Mesodermal cell (in vitro differentiated cells): Measurements from ENCODE around the gene ZFYVE9.

Experiments used
- H3K27ac ChIP-seq: 2 replicates; pipeline ENCODE4 v1.7.0; 2013; ENCODE audit warnings: mild to moderate bottlenecking, low read depth, low read length, moderate library complexity; ENCODE audit not compliant: severe bottlenecking
- H3K36me3 ChIP-seq: 2 replicates; pipeline ENCODE4 v1.7.1; 2013; ENCODE audit warnings: mild to moderate bottlenecking, low read length, moderate library complexity; ENCODE audit not compliant: control insufficient read depth, insufficient read depth
- H3K4me1 ChIP-seq: one replicate; pipeline ENCODE4 v1.7.1; 2013; ENCODE audit warnings: mild to moderate bottlenecking, low read length; ENCODE audit not compliant: insufficient read depth, control insufficient read depth, poor library complexity, severe bottlenecking
- H3K4me3 ChIP-seq: 2 replicates; pipeline ENCODE4 v1.7.0; 2013; ENCODE audit warnings: low read length, control low read depth, mild to moderate bottlenecking; ENCODE audit not compliant: insufficient read depth, poor library complexity, severe bottlenecking; ENCODE audit errors: extremely low read depth
- H3K9me3 ChIP-seq: 2 replicates; pipeline ENCODE4 v1.7.1; 2013; ENCODE audit warnings: mild to moderate bottlenecking, low read length, moderate library complexity; ENCODE audit not compliant: control insufficient read depth
- WGBS, 2 experiments: methylation state at CpG; one replicate each; pipeline ENCODE4 v1.1.5; 2013; ENCODE audit warnings: missing lambda C conversion rate in 2 of 2; ENCODE audit not compliant: insufficient coverage in 2 of 2; 5-methylcytosine and 5-hydroxymethylcytosine counted together

The ZFYVE9 gene

DNA sequence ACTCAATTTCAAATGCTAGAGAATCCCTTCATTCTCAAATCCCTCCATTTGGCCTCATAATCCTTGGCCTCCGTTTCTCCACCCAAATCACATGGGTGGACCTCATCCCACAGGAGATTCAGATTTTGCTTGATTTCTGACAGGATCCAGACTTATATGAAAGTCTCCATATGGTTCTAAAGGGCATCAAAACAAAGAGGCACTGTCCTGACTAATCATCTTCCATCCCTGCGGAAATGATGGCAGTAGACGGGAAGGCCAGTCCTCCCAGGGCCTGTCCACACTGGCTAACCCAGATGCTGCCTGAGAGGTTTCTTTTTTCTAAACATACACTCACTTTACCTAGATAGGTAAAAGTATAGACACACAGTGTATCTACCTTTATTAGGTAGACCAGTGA is 243.5 kb downstream of the ZFYVE9 start:
- H3K9me3 ChIP-seq, result no peaks in the 10 kb centered on the region
- peaks cover 28% of the 10 kb centered on the region for H3K4me1 ChIP-seq
- peaks cover 84% of the 10 kb centered on the region for H3K36me3 ChIP-seq
- no peak overlapping the region for H3K4me3 ChIP-seq
- WGBS, 2 experiments, result 100% methylated on average over 1 of the region's 3 CpGs; no CpG with 5 or more reads in 1 of the 2 experiments
- H3K27ac ChIP-seq, result peak overlapping the region; percentile 8

DNA sequence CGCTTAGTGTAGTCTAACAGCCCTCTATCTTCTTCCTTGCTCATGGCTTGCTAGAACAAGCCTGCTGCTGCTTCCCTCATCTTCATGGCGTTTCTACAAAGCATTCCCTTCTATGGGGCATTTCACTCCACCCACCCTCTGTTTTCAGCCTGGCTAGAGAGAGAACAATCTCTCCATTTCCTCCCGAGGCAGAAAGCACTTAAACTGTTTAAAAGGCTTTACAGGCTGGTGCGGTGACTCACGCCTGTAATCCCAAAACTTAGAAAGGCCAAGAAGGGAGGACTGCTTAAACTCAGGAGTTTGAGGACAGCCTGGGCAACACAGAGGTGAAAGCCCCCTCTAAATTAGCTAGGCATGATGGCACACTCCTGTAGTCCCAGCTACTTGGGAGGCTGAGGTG is 244.6 kb downstream of the ZFYVE9 start:
- H3K27ac ChIP-seq, result peak overlapping the region; percentile 80
- no peak overlapping the region for H3K4me3 ChIP-seq
- WGBS, 2 experiments, result 84 to 87% methylated on average over 4 to 5 of the region's 5 CpGs
- no peaks in the 10 kb centered on the region for H3K9me3 ChIP-seq
- peaks cover 74% of the 10 kb centered on the region for H3K36me3 ChIP-seq
- peaks cover 28% of the 10 kb centered on the region for H3K4me1 ChIP-seq

- H3K36me3 ChIP-seq, result peaks cover 74% of the 10 kb centered on the region
- no peak overlapping the region for H3K4me3 ChIP-seq
- H3K9me3 ChIP-seq, result no peaks in the 10 kb centered on the region
- WGBS, 2 experiments, result 83 to 100% methylated on average over 1 of the region's 5 CpGs
- no peaks in the 10 kb centered on the region for H3K4me1 ChIP-seq
- H3K27ac ChIP-seq, result no peak overlapping the region
These were observed 251.3 kb downstream of the ZFYVE9 start for GRCh38 chr1:52393174-52393573.
